ENCODE data around the gene ATG5. TPM values are rescaled to one million over a fixed set of nuclear protein-coding genes. Genes with fewer than 3 reads are reported as not detected.

Gene ATG5
- total and polyA plus RNA-seq, 2 experiments from 2014 or later: 31.6 to 48.2 TPM

GRCh38 chr6:106309766-106310373 is 15.7 kb downstream of the ATG5 start:
- Histone ChIP-seq H3K79me2 (replicated peaks; ENCODE audit: insufficient read depth) (peaks cover 90% of the 10 kb centered on the region), H3K27ac (ENCODE audit: low read depth) (no peak overlapping the region), H2AFZ (no peak overlapping the region), H3K27me3 (ENCODE audit: insufficient read depth) (no peaks in the 10 kb centered on the region), H3K9me2 (ENCODE audit: insufficient read depth) (no peaks in the 10 kb centered on the region), H3K4me3 (no peak overlapping the region), H3F3A (replicated peaks; ENCODE audit: low read depth) (no peaks in the 10 kb centered on the region), H4K20me1 (replicated peaks; ENCODE audit: insufficient read depth) (0 out of 2 replicates have a peak, but pooled peaks cover 8% of the 10 kb centered on the region), H3K36me3 (ENCODE audit: insufficient read depth) (no peaks in the 10 kb centered on the region; the same call in 1 of the 2 replicates), H3K4me2 (no peak overlapping the region), H3K4me1 (ENCODE audit: insufficient read depth) (no peaks in the 10 kb centered on the region)
- ATAC-seq (no peak), DNase-seq (ENCODE audit: low spot score) (no peak)
- Mint-ChIP-seq H3K27ac (no peak overlapping the region), H3K4me3 (no peak overlapping the region), H3K27me3 (ENCODE audit: insufficient read depth, low read depth, poor library complexity) (no peaks in the 10 kb centered on the region), H3K9me3 (no peaks in the 10 kb centered on the region), H3K36me3 (ENCODE audit: low read depth) (peaks cover 16% of the 10 kb centered on the region; the same call in 2 of the 3 replicates), H3K4me1 (peaks cover 15% of the 10 kb centered on the region; the same call in 2 of the 3 replicates)
- TF ChIP-seq POLR2AphosphoS5 (IDR thresholded peaks at IDR 0.05; ENCODE audit: low read depth) (no peak), REST (IDR thresholded peaks at IDR 0.05; ENCODE audit: unreplicated experiment) (no peak), ZNF462 (CRISPR knock-in tag; IDR thresholded peaks at IDR 0.05) (no peak)
